ENCODE measurements around the gene AKIP1.

DNA sequence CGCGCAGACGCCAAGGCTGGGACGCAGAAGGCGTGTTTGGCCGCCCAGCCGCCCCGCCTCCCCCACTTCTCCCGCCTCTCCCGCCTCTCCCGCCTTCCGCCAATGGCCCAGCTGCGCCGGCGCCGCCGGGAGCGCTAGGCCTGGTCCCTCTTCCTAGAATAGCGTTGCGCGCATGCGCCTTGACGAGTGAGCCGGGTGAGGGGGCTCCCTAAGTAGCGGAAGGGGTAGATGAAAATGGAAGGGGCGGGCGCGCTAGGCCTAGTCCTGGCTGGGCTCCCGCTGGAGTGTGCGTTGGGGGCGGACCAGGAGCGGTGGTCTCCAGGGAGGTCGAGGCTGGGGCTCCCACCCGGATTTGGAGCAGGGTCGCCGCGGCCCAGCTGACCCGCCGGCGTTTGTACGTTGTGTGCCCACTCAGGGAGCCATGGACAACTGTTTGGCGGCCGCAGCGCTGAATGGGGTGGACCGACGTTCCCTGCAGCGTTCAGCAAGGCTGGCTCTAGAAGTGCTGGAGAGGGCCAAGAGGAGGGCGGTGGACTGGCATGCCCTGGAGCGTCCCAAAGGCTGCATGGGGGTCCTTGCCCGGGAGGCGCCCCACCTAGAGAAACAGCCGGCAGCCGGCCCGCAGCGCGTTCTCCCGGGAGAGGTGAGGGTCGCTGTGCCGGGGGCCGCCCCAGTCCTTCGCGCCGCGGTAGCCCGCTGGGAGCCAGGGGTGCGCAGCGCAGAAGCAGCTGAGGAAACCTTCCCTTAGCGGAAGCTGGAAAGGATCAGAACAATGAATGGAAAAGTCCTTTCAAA lies at the start of gene AKIP1:
- TF ChIP-seq, protein P1, sequence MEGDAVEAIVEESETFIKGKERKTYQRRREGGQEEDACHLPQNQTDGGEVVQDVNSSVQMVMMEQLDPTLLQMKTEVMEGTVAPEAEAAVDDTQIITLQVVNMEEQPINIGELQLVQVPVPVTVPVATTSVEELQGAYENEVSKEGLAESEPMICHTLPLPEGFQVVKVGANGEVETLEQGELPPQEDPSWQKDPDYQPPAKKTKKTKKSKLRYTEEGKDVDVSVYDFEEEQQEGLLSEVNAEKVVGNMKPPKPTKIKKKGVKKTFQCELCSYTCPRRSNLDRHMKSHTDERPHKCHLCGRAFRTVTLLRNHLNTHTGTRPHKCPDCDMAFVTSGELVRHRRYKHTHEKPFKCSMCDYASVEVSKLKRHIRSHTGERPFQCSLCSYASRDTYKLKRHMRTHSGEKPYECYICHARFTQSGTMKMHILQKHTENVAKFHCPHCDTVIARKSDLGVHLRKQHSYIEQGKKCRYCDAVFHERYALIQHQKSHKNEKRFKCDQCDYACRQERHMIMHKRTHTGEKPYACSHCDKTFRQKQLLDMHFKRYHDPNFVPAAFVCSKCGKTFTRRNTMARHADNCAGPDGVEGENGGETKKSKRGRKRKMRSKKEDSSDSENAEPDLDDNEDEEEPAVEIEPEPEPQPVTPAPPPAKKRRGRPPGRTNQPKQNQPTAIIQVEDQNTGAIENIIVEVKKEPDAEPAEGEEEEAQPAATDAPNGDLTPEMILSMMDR (IDR thresholded peaks at IDR 0.05) = no peak
- TF ChIP-seq POLR2A (IDR thresholded peaks at IDR 0.05) = peak in 1 of 2 donors; percentile 54

Data from vagina (tissue), 2 donors.